ENCODE results near the gene TMEM72. TPM values are rescaled to one million over a fixed set of nuclear protein-coding genes. Genes with fewer than 3 reads are reported as not detected.

Gene TMEM72
- total RNA-seq, 1 donor from 2014 or later, result not detected

GRCh38 chr10:44967616-44968015 is 56.5 kb downstream of the TMEM72 start:
- Histone ChIP-seq H3K36me3 (ENCODE audit: control insufficient read depth, insufficient read depth, low read length) (no peaks in the 10 kb centered on the region), H3K4me3 (ENCODE audit: low read depth, low read length) (no peak overlapping the region)
- TF ChIP-seq CTCF (IDR thresholded peaks at IDR 0.05; ENCODE audit: insufficient read depth, low read length, poor library complexity, severe bottlenecking), result no peak

GRCh38 chr10:44968091-44968490 is 57.0 kb downstream of the TMEM72 start:
- no peak overlapping the region for H3K4me3 ChIP-seq (ENCODE audit: low read depth, low read length)
- DNase-seq (ENCODE audit: low read depth), result no peak
- no peak for TF ChIP-seq CTCF (IDR thresholded peaks at IDR 0.05; ENCODE audit: insufficient read depth, low read length, poor library complexity, severe bottlenecking)
- no peaks in the 10 kb centered on the region for H3K27me3 ChIP-seq (ENCODE audit: control insufficient read depth, insufficient read depth, low read length)
- no peaks in the 10 kb centered on the region for H3K36me3 ChIP-seq (ENCODE audit: control insufficient read depth, insufficient read depth, low read length)

More at GRCh38 chr10:44967616-44968015, 56.5 kb downstream of the TMEM72 start:
- DNase-seq (ENCODE audit: low read depth), result no peak
- no peaks in the 10 kb centered on the region for H3K27me3 ChIP-seq (ENCODE audit: control insufficient read depth, insufficient read depth, low read length)

GRCh38 chr10:44968500-44969400 is 57.6 kb downstream of the TMEM72 start:
- DNase-seq (ENCODE audit: low read depth), result no peak
- no peak for TF ChIP-seq CTCF (IDR thresholded peaks at IDR 0.05; ENCODE audit: insufficient read depth, low read length, poor library complexity, severe bottlenecking)
- Histone ChIP-seq H3K4me3 (ENCODE audit: low read depth, low read length) (no peak overlapping the region), H3K27me3 (ENCODE audit: control insufficient read depth, insufficient read depth, low read length) (no peaks in the 10 kb centered on the region), H3K36me3 (ENCODE audit: control insufficient read depth, insufficient read depth, low read length) (no peaks in the 10 kb centered on the region)

- DNase-seq (ENCODE audit: low read depth), result no peak
- Histone ChIP-seq H3K4me3 (ENCODE audit: low read depth, low read length) (no peak overlapping the region), H3K36me3 (ENCODE audit: control insufficient read depth, insufficient read depth, low read length) (no peaks in the 10 kb centered on the region), H3K27me3 (ENCODE audit: control insufficient read depth, insufficient read depth, low read length) (no peaks in the 10 kb centered on the region)
- no peak for TF ChIP-seq CTCF (IDR thresholded peaks at IDR 0.05; ENCODE audit: insufficient read depth, low read length, poor library complexity, severe bottlenecking)
Measured at GRCh38 chr10:44969854-44970253, 58.7 kb downstream of the TMEM72 start.

GRCh38 chr10:44970812-44971395 is 59.8 kb downstream of the TMEM72 start:
- Histone ChIP-seq H3K27me3 (ENCODE audit: control insufficient read depth, insufficient read depth, low read length) (no peaks in the 10 kb centered on the region), H3K4me3 (ENCODE audit: low read depth, low read length) (no peak overlapping the region), H3K36me3 (ENCODE audit: control insufficient read depth, insufficient read depth, low read length) (no peaks in the 10 kb centered on the region)
- TF ChIP-seq CTCF (IDR thresholded peaks at IDR 0.05; ENCODE audit: insufficient read depth, low read length, poor library complexity, severe bottlenecking), result no peak
- DNase-seq (ENCODE audit: low read depth), result no peak
